Keratinocyte (primary cell): ENCODE results near the gene CARD8.

Source experiments
- EZH2 ChIP-seq: IDR thresholded peaks from one replicate; pipeline ENCODE4 v1.6.1; 2012; ENCODE audit warnings: inconsistent platforms, mild to moderate bottlenecking, low read length, moderate library complexity
- TF ChIP-seq, protein P1 (sequence below), 3 experiments: IDR thresholded peaks in 1 of 3; conservative IDR thresholded peaks in 1 of 3; optimal IDR thresholded peaks in 1 of 3; 2 replicates in 2 of 3; 3 replicates in 1 of 3; pipeline versions ENCODE3 to v1.5.1; 2011; ENCODE audit warnings: low read length in 3 of 3, mild to moderate bottlenecking in 3 of 3, moderate library complexity in 2 of 3, control low read depth in 1 of 3, inconsistent platforms in 1 of 3; ENCODE audit not compliant: insufficient read depth in 2 of 3; ENCODE audit errors: extremely low read depth in 1 of 3

DNA sequence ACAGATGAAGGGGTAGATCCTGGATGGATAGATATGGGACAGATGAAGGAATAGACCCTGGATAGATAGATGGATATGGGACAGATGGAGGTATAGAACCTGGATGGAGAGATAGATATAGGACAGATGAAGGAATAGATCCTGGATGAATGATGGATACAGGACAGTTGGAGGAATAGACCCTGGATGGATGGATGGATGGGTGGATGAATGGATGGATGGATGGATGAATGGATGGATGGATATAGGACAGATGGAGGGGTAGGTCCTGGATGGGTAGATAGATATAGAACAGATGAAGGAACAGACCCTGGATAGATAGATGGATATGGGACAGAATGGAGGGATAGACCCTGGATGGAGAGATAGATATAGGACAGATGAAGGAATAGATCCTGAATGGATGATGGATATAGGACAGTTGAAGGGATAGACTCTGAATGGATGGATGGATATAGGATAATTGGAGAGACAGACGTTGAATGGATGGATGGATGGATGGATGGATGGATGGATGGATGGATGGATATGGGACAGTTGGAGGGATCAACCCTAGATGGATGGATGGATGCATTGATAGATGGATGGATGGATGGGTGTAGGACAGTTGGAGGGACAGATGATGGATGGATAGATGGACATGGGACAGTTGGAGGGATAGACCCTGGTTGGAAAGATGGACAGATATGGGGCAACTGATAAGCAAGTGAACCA, 46.3 kb upstream of the CARD8 start:
- TF ChIP-seq EZH2: no peak
- TF ChIP-seq, protein P1, sequence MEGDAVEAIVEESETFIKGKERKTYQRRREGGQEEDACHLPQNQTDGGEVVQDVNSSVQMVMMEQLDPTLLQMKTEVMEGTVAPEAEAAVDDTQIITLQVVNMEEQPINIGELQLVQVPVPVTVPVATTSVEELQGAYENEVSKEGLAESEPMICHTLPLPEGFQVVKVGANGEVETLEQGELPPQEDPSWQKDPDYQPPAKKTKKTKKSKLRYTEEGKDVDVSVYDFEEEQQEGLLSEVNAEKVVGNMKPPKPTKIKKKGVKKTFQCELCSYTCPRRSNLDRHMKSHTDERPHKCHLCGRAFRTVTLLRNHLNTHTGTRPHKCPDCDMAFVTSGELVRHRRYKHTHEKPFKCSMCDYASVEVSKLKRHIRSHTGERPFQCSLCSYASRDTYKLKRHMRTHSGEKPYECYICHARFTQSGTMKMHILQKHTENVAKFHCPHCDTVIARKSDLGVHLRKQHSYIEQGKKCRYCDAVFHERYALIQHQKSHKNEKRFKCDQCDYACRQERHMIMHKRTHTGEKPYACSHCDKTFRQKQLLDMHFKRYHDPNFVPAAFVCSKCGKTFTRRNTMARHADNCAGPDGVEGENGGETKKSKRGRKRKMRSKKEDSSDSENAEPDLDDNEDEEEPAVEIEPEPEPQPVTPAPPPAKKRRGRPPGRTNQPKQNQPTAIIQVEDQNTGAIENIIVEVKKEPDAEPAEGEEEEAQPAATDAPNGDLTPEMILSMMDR (optimal IDR thresholded peaks at IDR 0.05 in 1 of 3, IDR thresholded peaks at IDR 0.05 in 1 of 3, conservative IDR thresholded peaks at IDR 0.05 in 1 of 3; ENCODE audit: extremely low read depth in 1 of 3, insufficient read depth in 2 of 3, low read length in 3 of 3): no peak
